ENCODE measurements around the gene CYP26A1.

Gene CYP26A1

DNA sequence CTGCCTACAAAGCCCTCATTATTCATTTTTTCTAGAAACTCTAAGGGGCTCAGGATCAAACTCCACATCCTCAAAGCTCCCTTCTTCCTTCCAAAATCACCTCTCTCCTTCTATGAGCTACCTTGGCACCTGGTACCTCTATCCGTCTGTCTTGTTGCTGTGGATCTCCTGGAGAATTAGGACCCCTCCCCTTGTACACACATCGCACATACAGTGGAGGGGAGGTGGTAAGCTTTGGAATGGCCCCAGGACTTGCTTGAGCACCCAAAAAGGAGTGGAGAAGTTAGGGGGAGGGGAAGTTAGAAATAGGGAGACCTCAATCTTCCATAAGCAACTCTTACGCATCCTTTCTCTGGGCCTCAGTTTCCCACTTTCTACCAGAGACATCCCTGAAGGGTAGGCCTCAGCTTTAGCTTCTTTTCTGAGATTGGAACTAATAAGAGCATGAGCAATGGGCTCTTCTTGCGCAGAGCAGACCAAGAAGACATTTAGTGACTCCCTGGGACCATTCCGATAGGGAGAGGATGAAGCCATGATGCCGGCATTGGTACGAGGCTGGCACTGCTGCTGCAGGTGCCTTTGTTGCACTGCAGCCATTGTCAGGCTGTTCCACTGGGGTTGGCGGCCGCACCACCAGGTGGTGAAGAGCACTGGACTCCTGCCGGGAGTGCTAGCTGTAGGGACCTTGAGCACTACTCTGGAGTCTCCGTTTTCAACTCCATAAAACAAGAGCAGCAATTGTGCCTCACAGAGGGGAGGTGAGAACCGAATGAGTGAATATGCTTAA, 8.6 kb upstream of the CYP26A1 start:
- Histone ChIP-seq H3K9me3 (ENCODE audit: control insufficient read depth, low read length) (no peaks in the 10 kb centered on the region), H2AFZ (no peak overlapping the region), H3K79me2 (no peaks in the 10 kb centered on the region), H3K9ac (no peak overlapping the region), H3K4me3 (ENCODE audit: low read depth, low read length) (no peak overlapping the region), H3K4me2 (ENCODE audit: low read length) (no peak overlapping the region), H3K27me3 (ENCODE audit: control insufficient read depth, insufficient read depth, low read length) (peaks cover 11% of the 10 kb centered on the region), H3K27ac (no peak overlapping the region), H3K36me3 (ENCODE audit: control insufficient read depth, insufficient read depth, low read length) (no peaks in the 10 kb centered on the region), H3K4me1 (no peaks in the 10 kb centered on the region)
- TF ChIP-seq, protein P1, sequence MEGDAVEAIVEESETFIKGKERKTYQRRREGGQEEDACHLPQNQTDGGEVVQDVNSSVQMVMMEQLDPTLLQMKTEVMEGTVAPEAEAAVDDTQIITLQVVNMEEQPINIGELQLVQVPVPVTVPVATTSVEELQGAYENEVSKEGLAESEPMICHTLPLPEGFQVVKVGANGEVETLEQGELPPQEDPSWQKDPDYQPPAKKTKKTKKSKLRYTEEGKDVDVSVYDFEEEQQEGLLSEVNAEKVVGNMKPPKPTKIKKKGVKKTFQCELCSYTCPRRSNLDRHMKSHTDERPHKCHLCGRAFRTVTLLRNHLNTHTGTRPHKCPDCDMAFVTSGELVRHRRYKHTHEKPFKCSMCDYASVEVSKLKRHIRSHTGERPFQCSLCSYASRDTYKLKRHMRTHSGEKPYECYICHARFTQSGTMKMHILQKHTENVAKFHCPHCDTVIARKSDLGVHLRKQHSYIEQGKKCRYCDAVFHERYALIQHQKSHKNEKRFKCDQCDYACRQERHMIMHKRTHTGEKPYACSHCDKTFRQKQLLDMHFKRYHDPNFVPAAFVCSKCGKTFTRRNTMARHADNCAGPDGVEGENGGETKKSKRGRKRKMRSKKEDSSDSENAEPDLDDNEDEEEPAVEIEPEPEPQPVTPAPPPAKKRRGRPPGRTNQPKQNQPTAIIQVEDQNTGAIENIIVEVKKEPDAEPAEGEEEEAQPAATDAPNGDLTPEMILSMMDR (IDR thresholded peaks at IDR 0.05) = no peak

DNA sequence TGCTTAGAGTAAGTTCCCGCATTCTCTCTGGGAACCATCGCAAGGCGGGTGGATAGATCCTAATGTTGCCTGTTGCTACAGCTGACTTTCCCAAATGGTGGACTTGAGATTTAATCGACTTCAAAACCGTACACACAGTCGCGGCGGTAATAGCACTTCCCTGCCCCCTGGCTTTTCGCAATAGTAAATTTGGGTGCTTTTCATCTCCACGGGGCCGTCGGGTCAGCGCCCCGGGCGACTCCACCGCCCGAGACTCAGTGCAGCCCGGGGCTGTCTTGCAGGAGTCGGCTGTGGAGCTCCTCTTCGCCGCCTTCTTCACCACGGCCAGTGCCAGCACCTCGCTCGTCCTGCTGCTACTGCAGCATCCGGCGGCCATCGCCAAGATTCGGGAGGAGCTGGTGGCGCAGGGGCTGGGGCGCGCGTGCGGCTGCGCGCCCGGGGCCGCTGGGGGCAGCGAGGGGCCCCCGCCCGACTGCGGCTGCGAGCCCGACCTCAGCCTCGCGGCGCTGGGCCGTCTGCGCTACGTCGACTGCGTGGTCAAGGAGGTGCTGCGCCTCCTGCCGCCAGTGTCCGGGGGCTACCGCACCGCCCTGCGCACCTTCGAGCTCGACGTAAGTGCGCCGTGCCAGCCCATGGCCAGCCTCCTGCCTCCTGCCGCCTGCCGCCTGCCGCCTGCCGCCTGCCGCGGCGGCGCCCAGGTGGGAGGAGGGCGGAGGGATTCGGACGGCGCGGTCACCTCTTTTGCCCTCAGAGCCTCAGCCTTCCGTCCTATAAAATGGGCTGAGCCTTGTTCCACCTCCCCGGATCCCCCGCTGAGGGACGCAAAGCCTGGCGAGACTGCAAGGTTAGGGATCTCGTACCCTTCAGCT, 7.8 kb upstream of the CYP26A1 start:
- Histone ChIP-seq H3K4me3 (ENCODE audit: low read depth, low read length) (no peak overlapping the region), H3K9me3 (ENCODE audit: control insufficient read depth, low read length) (no peaks in the 10 kb centered on the region), H3K79me2 (no peaks in the 10 kb centered on the region), H3K4me2 (ENCODE audit: low read length) (no peak overlapping the region), H3K9ac (no peak overlapping the region), H3K36me3 (ENCODE audit: control insufficient read depth, insufficient read depth, low read length) (no peaks in the 10 kb centered on the region), H3K4me1 (no peaks in the 10 kb centered on the region), H3K27ac (no peak overlapping the region), H2AFZ (no peak overlapping the region), H3K27me3 (ENCODE audit: control insufficient read depth, insufficient read depth, low read length) (peaks cover 6% of the 10 kb centered on the region)
- TF ChIP-seq, protein P1 (IDR thresholded peaks at IDR 0.05) = no peak

DNA sequence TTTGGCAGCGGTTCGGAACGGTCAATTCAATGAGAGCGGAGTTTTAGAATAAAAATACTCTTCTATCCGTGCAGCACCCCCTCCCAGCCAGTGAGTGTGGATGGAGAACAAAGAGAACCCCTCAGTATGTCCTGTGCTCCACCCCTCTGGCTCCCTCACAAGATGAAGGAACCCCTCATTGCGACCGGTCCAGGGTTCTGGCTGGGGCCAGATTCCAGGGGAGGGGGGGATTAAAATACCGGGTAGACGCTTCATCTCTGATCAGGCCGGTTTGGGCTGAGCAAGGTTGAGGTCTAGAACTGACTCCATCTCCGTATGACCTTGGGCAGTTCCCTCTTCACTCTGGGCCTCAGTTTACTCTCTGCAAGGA, 7.2 kb upstream of the CYP26A1 start:
- H3K4me2 ChIP-seq (ENCODE audit: low read length) = no peak overlapping the region
- no peak overlapping the region for H3K4me3 ChIP-seq (ENCODE audit: low read depth, low read length)
- no peaks in the 10 kb centered on the region for H3K9me3 ChIP-seq (ENCODE audit: control insufficient read depth, low read length)
- H2AFZ ChIP-seq = no peak overlapping the region
- H3K79me2 ChIP-seq = no peaks in the 10 kb centered on the region
- H3K27ac ChIP-seq = no peak overlapping the region
- TF ChIP-seq, protein P1 (IDR thresholded peaks at IDR 0.05) = no peak
- no peaks in the 10 kb centered on the region for H3K4me1 ChIP-seq
- H3K27me3 ChIP-seq (ENCODE audit: control insufficient read depth, insufficient read depth, low read length) = peaks cover 6% of the 10 kb centered on the region
- H3K9ac ChIP-seq = no peak overlapping the region
- H3K36me3 ChIP-seq (ENCODE audit: control insufficient read depth, insufficient read depth, low read length) = no peaks in the 10 kb centered on the region

DNA sequence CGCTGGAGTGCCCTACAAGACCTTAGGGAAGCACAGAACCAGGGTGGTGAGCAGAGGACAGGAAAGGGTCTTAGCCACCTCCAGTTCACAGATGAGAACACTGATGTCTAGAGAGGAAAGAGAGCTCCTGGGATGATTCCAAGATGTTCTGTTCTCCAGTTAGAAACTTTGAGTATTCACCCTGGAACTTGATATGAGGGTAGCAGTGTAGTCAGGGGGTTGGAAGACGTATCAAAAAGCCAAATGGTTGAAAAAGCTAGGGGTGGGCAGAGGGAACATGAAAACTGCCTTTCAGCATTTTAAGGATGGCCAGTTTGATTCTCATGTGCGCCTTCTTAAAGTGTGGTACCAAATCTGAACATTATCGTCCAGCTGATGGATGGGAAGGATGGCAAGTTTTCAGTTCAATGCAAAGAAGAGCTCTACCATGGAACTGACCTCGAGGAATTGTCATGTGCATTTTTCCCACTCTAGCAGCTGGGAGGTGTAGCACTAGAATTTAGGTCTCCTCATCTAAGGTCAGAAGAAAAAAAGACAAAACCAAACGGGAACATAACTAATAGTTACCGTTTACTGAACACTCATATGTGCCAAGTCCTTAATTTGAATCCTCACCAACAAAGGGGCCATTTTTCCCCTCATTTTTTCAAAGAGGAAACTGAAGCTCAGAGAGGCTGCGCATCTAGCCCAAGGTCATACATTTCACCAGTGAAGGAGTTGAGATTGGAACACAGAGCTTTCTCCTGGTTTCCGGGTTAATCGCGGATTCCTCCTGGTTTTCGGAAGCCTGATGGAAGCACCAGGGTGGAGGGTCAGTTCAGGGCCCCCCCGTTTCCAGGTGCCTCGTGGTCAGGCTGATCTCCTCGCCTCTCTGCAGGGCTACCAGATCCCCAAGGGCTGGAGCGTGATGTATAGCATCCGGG, 6.0 kb upstream of the CYP26A1 start:
- Histone ChIP-seq H3K4me1 (no peaks in the 10 kb centered on the region), H3K4me2 (ENCODE audit: low read length) (no peak overlapping the region), H3K9ac (no peak overlapping the region), H3K27ac (no peak overlapping the region), H3K79me2 (no peaks in the 10 kb centered on the region), H2AFZ (no peak overlapping the region), H3K9me3 (ENCODE audit: control insufficient read depth, low read length) (no peaks in the 10 kb centered on the region), H3K36me3 (ENCODE audit: control insufficient read depth, insufficient read depth, low read length) (no peaks in the 10 kb centered on the region), H3K4me3 (ENCODE audit: low read depth, low read length) (no peak overlapping the region), H3K27me3 (ENCODE audit: control insufficient read depth, insufficient read depth, low read length) (peaks cover 6% of the 10 kb centered on the region)
- TF ChIP-seq, protein P1 (IDR thresholded peaks at IDR 0.05) = no peak
